ENCODE measurements around the gene UNKL.

The UNKL gene

GRCh38 chr16:1403036-1403435, 11.5 kb downstream of the UNKL start:
- no peak for DNase-seq

DNA sequence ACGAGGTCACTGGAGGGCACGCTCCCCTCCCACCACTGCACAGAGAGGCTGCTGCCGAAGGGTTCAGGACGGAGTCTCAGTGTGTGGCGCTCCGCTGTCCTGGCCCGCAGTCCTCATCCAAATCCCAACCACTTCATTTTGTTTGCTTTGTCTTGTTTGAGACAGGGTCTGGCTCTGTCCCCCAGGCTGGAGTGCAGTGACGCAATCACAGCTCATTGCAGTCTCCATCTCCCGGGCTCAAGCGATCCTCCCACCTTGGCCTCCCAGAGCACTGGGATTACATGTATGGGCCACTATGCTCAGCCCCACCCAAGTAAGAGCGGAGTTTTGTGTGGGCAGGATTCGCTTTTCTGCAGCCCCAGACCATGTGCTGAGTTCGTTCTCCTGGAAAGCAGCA, 12.7 kb downstream of the UNKL start:
- no peak for DNase-seq

- no peak for DNase-seq
These were observed 13.3 kb downstream of the UNKL start for GRCh38 chr16:1401061-1401757.

DNA sequence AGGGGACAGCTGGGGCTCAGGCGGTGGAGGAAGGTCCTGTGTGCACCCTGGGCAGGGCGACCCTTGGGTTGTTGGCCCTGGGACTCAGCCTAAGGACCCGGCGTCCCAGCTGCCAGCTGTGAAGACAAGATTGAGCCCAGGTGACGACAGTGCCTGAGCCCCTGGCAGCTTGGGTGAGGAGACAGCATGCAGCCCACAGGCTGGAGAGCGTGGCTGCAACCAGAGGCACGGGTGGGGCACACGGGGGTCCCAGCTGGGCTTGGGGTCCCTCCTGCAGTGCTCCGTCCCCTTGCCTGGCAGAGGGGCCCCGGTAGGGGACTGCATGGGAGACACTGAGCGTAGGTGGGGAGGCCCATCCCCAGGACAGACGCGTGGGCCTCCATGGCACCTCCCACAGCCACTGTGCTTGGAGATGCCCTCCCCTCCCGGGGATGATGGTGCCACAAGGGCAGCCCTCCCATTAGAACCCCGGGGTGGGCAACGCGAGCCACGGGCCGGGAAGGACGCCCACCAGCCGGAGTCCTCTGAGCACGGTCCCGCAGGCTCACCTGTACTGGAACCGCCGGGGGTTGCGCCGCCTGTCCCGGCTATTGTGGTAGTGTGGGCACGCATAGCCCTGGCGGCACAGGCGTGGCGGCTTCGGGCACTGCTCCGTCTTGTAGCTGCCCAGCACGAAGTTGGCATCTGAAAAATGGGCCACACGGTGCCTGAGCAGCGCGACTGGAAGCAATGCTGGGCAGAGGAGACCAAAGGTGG, 15.5 kb downstream of the UNKL start:
- DNase-seq, result no peak

DNA sequence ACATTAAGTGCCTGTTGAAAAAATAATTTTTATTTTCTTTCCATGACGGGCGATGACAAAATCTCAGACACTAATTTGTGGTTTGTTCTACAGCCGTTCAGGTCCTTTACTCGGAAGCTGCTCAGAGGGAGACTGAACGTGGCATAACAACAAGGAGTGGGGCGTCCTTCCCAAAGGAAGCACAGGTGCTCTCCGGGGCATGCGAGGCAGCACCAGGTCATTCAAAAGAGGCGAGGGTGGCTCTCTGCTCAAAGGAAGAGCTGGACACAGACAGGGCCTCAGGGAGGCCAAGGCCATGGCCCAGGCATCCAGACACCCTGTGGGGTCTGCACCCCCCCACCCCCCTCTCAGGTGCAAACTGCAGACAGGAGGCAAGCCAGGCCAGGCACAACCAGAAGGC, 16.2 kb downstream of the UNKL start:
- DNase-seq, result no peak

GRCh38 chr16:1397779-1398178, 16.7 kb downstream of the UNKL start:
- no peak for DNase-seq

GRCh38 chr16:1395444-1396031, 19.0 kb downstream of the UNKL start:
- no peak for DNase-seq

DNA sequence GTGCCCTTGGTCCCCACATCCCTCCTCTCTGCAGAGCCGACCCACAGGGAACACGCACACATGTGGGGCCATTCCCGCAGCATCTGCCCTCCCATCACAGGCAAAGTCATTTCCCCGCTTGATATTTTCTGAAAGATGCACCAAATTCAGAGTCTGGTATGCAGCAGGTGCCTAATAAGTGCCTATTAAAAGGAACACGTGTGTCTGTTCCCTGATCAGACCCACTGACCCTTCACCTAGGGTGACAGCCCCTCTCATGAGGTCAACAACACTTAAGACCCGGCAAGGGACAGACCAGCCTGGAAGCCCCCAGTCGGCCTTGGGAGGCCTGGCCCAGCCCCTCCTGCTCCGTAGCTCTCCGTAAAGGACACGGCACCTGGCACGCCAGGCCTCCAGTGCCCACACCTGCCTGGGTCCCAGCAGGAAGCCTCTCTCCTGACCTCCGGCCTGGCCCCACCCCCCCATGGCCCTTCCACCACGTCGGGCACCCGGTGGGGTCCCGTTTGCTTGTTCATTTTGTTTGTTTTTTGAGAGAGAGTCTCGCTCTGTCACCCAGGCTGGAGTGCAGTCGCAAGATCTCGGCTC, 20.0 kb downstream of the UNKL start:
- no peak for DNase-seq

DNA sequence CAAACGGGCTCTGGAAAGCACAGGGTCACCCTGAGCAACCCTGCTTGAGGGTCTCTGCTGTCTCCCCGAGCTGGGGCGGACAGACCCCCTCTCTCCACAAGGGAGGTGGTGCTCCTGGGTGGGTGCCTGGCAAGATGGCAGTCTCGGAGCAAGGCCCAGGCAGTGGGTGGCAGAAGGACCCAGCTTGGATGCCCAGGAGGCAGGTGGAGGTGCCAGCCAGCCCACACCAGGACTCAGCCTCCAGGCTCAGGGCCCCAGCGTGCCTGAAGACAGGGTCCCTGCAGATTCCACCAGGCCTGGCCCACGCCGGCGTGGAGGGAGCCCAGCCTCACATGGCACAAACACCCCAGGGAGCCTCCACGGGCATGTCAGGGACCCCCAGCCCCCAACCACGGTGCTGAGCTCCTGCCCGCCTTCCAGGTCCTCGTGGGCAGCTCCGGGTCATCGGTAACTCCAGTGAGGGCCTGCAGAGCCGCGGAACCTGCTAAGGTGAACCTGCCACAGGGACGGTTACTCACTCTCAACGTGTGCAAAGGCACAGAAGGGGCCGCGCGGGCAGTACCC, 20.8 kb downstream of the UNKL start:
- DNase-seq, result no peak

DNA sequence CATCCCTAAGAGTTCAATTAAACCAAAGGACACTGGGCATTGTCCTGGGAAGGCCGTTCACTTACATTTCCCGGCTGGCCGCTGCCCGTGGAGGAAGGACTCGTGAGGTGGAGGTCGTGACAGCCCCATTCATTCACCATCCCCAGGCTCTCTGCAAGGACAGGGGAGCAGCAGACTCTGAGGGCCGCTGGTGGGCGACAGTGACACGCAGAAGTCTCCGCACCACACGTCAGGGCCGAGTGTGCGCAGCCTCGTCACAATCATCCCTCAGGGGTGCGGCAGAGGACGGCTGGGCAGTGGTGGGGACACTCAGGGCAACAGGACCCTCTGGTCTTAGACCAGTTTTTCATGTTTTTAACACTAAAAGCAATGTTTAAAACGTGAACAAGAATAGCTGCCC, 21.7 kb downstream of the UNKL start:
- no peak for DNase-seq

- DNase-seq, result no peak
These were observed 24.2 kb downstream of the UNKL start for GRCh38 chr16:1390239-1390779.

DNA sequence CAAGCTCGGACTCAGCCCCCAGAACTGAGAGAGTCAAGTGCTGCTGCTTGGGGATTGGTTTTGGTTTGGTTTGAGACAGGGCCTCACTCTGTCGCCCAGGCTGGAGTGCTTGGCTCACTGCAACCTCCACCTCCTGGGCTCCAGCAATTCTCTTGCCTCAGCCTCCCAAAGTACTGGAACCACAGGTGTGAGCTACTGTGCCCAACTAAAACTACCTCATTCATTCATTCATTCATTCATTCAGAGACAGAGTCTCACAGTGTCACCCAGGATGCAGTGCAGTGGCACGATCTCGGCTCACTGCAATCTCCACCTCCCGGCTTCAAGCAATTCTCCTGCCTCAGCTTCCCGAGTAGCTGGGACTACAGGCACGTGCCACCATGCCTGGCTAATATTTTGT, 24.7 kb downstream of the UNKL start:
- no peak for DNase-seq

DNA sequence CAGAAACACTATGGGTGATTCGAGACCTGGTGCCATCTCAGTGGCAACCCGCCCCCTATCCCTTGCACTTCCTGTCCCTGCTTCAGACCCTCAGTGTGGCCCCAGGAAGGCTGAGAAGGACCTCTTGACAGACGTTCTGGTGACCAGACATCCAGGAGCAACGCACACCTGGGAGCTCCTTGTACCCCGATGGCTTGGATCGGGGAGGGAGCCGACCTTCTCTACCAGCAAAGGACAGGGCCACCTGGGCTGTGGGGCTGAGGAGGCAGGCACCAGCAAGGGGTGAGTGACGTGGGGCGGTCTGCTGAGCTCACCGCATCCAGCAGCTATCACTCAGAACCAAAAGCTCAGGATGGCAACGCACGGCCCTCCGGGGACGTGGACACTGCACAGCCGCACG, 27.2 kb downstream of the UNKL start:
- no peak for DNase-seq

GRCh38 chr16:1385232-1385631, 29.3 kb downstream of the UNKL start:
- DNase-seq, result no peak

- no peak for DNase-seq
These were observed 30.9 kb downstream of the UNKL start for GRCh38 chr16:1383556-1383955.

DNA sequence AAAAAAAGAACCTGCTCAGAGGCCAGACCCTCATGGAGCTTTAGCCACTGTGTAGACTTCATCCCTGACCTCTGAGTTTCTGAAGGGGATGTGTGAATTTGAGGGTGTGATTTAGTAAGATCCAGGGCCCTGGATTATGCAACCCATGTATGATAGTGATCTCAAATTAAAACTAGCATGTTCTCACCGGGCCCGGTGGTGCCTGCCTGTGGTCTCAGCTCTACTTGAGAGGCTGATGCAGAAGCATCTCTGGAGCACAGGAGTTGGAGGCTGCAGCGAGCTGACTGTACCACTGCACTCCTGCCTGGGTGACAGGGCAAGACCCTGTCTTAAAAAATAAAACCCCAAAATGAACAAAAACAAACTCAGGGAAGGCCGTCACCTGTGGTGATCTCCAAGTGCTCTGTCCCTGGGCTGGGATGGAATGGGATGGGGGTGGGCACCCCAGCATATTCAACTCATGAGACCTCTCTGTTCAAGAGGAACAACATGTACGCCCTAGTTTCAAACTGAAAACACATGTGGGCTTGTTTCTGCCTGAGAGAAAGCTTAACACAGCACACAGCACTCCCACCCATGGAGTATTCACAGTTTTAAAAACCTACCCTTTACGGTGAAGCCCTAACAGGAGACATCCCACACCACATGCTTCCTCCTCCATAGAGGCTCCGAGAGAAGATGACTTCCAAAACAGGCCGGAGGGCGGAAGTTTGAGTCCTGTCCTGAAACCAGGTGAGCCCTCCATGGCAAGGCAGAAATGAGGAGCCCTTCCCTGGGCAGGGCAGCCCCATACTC, 32.7 kb downstream of the UNKL start:
- peak in 1 of 56 donors; percentile 18 for DNase-seq

DNA sequence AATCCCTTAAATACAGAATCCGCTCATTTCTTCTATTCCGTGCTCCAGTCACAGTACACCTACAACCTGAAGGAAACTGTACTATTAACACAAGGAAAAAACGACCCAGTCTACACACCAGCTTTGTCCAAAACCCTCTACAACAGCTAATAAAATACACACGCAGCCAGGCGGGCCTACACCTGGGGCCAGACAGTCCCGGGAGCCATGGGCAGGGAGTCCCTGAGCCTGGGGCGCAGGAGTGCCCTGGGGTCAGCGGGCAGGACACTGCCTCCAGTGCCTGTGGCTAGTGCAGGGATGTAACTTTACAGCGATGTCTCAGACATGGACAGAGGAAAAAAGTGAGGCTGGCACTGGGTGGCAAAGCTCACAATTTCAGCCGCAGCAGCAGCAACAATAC, 34.3 kb downstream of the UNKL start:
- no peak for DNase-seq

GRCh38 chr16:1379304-1380076, 35.0 kb downstream of the UNKL start:
- DNase-seq, result peak in 18 of 56 donors; percentile 3 to 60 (median 22)

DNA sequence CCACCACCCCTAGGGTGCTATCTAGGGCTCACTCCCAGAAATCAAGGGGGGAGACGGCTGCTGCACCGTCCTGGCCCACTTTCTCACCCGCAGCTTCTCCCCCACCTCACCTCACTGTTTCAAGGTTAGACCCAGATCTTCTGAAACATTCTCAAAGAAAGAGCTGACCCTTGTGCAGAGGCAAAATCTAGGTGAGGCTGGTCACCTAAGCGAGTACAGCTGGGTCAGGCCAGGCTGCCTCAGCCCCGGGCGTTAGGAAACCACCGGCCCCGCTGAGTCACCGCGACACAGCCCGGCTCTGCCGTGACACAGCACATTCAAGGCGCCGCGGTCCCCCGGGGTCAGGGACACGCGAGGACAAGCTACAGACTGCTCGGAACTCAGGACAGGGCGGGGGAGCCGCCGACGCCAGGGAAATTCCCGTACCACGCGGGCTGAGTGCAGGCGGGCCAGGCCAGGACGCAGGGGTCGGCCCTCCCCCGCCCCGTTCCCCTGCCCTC, 35.6 kb downstream of the UNKL start:
- peak in 29 of 56 donors; percentile 15 to 65 (median 42) for DNase-seq

Measured in amygdala (tissue), 56 donors.